Dermis blood vessel endothelial cell (primary cell): Measurements from ENCODE around the gene ADGRG6. TPM values are rescaled to one million over a fixed set of nuclear protein-coding genes. Genes with fewer than 3 reads are reported as not detected.
"Not testable (repeated sequence)": the region's sequence is repeated elsewhere in the genome, so short reads cannot be mapped to it uniquely, and the experiment has no call there.

Source experiments
- DNase-seq: peaks from one replicate; pipeline ENCODE4 v3.0.0; 2010
- total RNA-seq: library from RNA; depleted of rRNA; stranded (reverse); fragments of >200 nt; gene quantifications from 2 replicates; pipeline ENCODE4 v1.2.3, GENCODE V29; 2014

The ADGRG6 gene
- total RNA-seq, 1 donor from 2014 or later = 42.2 TPM

DNA sequence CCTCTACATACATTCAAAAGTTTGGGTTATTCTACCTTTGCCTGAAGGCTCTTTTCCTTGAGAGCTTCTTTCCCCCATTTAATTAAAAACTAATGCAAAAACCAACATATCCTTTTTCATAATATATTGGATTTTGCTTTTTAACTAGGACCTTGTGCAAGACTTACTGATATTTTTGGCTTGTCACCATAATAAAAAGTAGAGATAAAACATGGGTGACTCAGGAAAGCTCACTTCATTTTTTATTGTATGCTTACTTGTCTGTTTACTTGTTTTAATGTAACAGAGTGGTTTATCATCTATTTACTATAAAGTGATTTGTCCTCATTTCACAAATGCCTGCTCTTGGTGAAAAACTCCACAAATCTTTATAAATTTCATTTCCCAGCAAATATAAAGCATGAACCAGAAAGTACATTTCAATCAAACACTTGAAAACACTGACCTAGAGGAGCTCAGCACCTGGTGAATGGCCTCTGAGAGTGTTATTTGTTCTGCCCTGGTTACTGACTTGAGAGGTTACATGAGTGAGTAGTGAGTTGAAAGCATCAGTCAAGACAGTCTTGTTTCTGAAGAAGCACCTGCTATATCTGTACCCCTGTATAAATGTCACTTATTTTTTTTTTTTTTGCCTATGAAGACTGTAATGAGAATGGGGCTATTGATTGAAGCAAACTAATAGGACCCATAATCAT lies 20.8 kb downstream of the ADGRG6 start:
- DNase-seq = no peak

- DNase-seq = no peak
Measured at GRCh38 chr6:142323377-142323776, 21.6 kb downstream of the ADGRG6 start.

DNA sequence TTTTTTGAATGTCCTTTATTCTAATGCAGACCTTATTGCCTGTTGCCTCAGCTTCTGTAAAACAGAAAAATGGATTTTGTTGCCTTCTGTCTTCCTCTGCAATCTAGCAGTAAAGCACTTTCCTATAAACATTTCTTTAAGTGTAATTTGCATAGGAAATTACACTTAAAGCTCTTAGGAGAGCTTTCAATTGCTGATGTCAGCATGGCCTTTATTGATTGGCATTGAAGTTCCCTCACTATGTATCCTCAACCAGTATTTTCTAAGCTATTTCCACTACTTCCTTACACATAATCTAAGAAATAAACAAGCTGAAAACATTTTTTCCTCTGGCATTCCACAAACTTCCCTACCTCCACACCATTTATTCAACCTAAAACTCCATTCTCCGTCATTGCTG lies 22.3 kb downstream of the ADGRG6 start:
- no peak for DNase-seq

- no peak for DNase-seq
Measured at GRCh38 chr6:142325111-142325510, 23.3 kb downstream of the ADGRG6 start.

DNA sequence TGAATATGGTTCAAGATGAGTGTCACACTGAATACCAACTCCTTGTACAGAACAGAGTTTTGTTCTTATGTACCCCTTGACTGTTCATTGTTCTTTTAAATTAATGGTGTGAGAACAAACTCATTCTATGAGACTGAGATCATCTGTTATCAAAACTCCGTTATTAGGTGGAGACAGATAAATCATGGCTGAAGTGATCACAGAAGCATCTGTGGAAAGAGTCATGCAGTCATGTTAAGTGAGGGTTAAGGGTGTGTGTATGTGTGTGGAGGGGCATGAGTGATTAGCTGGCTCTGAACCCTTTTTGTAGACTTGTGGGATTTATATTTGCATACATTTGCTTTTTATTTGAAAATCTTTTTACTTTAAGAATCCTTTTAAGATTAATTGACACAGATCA lies 24.7 kb downstream of the ADGRG6 start:
- peak; percentile 31 for DNase-seq

DNA sequence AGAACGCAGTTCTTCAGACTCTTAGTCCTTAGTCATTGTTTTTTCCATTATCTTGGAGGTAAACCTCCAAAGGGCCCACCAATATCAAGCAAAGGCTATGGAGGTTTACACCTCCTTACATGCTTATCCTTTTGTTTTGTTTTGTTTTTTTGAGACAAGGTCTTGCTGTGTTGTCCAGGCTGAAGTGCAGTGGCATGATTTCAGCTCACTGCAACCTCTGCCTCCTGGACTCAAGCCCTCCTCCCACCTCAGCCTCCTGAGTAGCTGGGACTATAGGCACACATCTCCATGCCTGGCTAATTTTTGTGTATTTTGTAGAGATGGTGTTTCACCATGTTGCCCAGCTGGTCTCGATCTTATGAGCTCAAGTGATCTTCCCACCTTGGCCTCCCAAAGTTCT lies 26.3 kb downstream of the ADGRG6 start:
- DNase-seq = no peak

DNA sequence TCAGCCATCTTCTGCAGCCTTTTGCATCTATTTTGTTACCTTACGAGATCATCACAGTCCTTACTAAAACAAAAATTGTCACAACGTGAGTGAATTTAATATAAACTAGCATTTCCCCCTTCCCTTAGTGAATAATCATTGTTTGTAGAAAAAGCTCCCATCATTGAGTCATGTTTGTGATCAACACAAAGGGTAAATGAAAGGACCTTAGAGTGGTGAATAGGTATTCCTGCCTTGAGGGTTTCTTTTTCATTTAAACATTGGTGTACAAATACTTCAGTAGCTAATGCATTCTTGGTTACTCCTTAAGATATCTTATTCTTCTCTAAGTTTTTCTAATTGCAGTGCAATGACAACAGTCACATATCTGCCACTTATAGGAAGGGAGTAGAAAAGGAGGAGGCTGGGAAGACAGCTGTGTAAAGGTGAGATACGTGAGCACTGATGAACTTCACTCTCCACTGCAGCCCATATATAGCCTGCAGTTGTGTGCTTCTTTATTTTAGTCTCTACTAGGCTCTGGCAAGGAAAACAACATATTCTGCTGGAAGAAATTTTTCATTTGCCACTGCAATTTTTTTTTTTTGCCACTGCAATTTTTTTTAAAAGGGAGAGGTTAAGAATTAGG lies 27.8 kb downstream of the ADGRG6 start:
- DNase-seq = no peak

DNA sequence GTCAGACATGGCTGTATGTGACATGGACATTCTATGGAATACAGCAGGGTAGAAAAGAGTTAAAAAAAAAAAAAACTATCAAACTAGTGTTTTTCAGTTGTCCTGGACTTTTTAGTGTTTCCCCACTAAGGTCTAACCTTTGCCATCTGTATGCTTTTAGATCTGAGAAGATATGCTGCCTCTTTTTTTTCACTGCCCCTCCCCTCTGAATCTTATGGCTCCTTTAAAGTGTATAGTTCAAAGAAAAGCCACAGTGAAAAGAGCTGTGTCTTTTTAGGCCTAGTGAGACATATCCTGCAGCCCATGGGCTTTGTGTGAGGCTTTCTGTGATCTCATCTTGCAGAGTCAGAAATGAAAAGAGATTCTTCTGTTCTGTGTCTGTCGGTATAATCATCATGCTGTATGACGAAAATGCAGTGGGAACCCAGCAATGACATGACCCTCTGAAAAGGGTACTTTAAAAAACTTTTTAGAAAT lies 29.3 kb downstream of the ADGRG6 start:
- peak; percentile 74 for DNase-seq

DNA sequence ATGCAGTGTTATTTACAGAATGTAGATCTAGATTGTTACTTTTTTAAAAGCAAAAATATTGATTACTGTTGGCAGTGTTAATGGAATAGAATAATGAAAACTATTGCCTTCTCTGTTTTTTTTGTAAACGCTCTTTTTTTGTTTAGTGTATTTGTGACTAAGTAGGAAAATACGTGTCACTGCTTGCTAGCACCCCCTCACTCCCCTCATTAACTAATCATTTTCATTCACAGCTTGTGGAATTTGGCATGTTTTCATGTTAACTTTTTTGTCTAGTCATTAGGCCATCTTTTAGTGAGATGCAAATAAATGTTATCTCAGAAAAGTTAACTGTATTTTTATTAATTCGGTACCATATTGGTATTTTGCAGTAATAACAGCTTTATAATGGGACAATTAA lies 29.8 kb downstream of the ADGRG6 start:
- DNase-seq = peak; percentile 49

DNA sequence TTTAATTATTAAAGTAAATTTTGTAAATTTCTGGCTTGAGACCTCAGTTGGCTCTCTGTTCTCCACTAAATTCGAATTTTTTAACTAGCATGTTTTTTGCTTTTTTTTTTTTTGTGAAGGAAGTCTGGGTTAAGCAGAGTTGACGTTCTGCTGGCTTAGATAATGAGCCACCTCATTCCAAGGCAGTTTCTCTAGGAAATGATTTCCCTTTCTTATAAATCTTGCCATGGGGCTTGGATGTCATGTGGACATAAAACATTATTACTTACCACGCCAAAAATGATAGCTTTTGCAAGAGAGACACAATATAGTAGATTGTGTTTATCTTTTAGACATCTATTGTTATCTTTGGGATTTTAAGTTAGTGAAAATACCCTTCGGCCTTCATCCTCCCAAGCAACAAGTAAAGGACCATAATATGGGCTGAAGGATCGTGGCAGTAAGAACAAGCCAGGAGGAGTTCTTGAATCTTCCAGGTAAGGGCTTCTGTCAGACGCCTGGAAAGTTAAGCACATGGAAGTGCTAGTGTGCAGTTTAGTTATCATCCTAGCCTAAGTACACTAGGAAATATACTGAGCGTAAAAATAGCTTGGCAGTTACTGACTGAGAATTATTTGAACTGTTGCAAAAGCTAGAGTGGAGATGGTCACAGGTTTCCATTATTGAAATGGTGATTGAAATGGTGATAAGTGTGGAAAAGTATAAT lies 30.7 kb downstream of the ADGRG6 start:
- DNase-seq = peak; percentile 71

- no peak for DNase-seq
Measured at GRCh38 chr6:142333431-142333830, 31.6 kb downstream of the ADGRG6 start.

GRCh38 chr6:142334294-142334693 lies 32.5 kb downstream of the ADGRG6 start:
- DNase-seq = peak; percentile 65

- DNase-seq = no peak
Measured at GRCh38 chr6:142335415-142335814, 33.6 kb downstream of the ADGRG6 start.

DNA sequence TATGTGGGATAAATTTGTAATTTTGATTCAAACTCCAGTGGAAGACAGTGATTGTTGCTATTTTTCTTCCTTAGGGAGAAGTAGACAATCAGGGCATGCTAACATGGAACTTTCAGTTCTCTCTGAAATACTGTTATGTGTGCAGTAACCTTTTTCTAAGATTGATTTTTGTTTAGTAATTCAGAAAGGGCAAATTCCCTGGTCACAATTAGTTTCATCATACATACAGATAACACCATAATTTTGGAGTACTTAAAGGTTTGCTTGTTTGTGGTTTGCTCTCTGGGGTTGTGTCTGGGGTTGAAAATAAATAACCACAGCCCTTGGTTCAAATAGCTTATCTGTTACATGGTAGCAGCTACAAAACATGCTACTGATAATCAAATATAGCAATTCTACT lies 34.4 kb downstream of the ADGRG6 start:
- DNase-seq = no peak

- DNase-seq = no peak
Measured at GRCh38 chr6:142336787-142337186, 35.0 kb downstream of the ADGRG6 start.

- DNase-seq = no peak
Measured at GRCh38 chr6:142339113-142339512, 37.3 kb downstream of the ADGRG6 start.

GRCh38 chr6:142339968-142340658 lies 38.3 kb downstream of the ADGRG6 start:
- DNase-seq = no peak

DNA sequence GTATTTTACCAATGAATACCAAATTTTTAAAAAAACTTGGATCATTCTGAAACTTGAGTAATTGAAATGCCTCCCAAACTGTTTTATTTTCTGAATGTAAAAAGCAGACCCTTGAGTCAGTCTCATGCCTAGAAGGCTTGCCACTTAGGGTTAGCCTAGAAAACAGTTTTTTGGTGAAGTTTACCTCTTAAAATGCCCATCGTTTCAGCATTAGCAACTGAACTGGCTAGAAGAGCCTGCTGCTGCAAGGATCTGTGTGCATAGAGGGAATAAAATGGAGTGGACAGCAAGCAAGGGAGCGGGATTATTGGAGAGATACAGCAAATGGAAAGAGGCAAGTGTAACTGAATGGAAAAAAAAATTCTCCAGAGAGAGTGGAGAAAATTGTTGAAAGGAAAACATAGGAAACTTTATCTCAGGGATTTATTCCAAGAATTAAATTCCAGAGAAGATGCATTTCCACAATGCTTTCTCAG lies 40.1 kb downstream of the ADGRG6 start:
- no peak for DNase-seq

GRCh38 chr6:142342986-142343385 lies 41.2 kb downstream of the ADGRG6 start:
- DNase-seq = no peak

DNA sequence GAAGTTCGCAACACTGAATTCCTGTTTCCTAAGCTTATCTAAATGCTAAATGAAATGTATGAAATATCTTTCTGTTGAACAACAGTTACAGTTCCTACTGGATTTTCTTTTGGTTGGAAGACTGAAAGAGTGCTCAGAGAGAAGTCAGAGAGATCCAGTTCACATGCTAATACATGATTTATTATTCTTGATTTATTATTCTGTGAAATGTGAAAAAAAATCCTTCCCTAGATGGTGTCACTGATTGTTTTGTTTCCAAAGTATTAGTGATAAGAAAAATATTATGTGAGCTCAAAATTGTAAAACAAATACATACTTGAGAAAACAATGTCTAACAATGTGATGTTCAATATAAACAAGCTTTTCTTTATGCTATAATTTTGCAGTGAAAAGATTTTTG lies 42.1 kb downstream of the ADGRG6 start:
- no peak for DNase-seq

DNA sequence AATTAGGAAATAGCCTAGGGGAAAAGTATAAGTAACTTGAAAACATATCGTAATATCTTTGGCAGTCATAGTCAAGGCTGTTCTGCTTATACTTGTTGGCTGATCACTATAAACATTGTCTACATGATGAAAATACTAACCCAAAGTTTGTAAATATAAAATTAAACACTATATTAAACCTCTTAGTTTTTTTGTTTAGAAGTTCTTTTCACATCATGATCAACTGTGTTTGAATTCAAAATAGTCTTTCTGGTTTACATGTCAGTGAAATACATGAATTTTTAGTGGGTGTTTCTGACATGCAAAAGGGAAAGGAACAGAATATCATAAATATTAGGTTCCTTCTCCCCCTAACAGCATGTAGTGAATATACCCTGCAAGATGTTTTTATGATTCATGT lies 43.5 kb downstream of the ADGRG6 start:
- no peak for DNase-seq

DNA sequence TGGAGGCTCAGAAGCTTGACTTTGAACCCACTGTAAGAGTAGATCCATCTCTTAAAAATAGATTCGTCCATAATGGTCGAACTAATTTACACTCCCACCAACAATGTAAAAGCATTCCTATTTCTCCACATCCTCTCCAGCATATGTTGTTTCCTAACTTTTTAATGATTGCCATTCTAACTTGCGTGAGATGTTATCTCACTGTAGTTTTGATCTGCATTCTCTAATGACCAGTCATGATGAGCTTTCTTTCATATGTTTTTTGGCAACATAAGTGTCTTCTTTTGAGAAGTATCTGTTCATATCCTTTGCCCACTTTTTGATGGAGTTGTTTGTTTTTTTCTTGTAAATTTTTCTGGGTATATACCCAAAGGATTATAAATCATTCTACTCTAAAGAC lies 44.4 kb downstream of the ADGRG6 start:
- DNase-seq = not testable (repeated sequence)

DNA sequence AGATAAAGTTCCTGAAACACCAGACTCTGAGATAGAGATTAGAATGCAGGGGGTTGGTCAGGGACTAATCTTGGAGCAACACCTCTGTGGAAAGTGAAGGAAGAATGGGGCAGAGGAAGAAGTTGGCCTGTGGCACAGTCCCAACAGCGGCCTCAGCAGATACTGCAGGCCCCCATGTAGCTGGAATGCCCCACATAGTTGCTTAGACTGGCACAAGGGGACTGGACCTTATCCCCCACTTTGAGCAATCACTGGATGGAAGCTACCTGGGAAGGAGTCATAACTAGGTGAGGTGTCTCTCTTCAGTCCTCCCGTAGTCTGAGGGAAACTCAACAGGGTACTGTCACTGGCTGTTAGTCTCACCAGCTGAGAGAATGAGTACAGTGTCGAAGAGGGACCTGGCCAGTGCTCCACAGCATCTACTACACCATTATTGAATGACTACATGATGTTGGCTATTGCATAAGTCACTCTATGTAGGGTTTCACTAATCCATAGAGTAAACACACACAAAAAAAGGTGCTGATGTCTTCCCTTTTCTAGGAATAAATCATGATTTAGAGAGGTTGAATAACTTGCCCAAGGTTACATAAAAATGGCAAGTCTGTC lies 47.5 kb downstream of the ADGRG6 start:
- DNase-seq = no peak
